IMR-90 (cell line): Measurements from ENCODE around the gene PLXDC2. TPM values are rescaled to one million over a fixed set of nuclear protein-coding genes. Genes with fewer than 3 reads are reported as not detected.

ENCODE experiments used
- ATAC-seq: fragments of 200-7000 bp; cut with Tn5 transposase; 2 replicates; pipeline ENCODE4 v1.9.1; 2020; ENCODE audit warnings: low read depth, mild to moderate bottlenecking, moderate library complexity
- BruUV-seq: library from RNA; stranded (reverse); fragments of 400-500 nt; replicated peaks from 2 replicates; lab custom pipeline; 2021; lab: Mats Ljungman, UMichigan
- CTCF ChIA-PET: fragments of 300-600 bp; formaldehyde crosslinking; extraction: SDS; loops from one replicate; lab custom pipeline; 2021; ENCODE audit warnings: antibody characterized with exemption; lab: Yijun Ruan, JAX
- POLR2A ChIA-PET: fragments of 300-600 bp; sonication (Branson Sonifier 250); formaldehyde crosslinking; loops from one replicate; lab custom pipeline; 2022; ENCODE audit warnings: antibody characterized with exemption; ENCODE audit not compliant: unreplicated experiment; lab: Charles Lee
- DNase-seq: peaks from one replicate; pipeline ENCODE4 v3.0.0; 2013
- H2AFZ ChIP-seq: replicated peaks from 2 replicates; pipeline ENCODE3; 2013; ENCODE audit warnings: low read length, mild to moderate bottlenecking; ENCODE audit not compliant: poor library complexity
- H2AK5ac ChIP-seq: 2 replicates; pipeline ENCODE4 v1.6.1; 2013; ENCODE audit warnings: low read depth, low read length, inconsistent platforms
- H2AK9ac ChIP-seq: replicated peaks from 2 replicates; pipeline ENCODE3; 2013; ENCODE audit warnings: mild to moderate bottlenecking, low read depth, low read length, moderate library complexity; ENCODE audit not compliant: poor library complexity
- H2BK120ac ChIP-seq: 2 replicates; pipeline ENCODE4 v1.6.1; 2013; ENCODE audit warnings: low read depth, low read length, inconsistent platforms
- H2BK15ac ChIP-seq: 3 replicates; pipeline ENCODE4 v1.6.1; 2013; ENCODE audit warnings: low read depth, low read length, inconsistent platforms
- H2BK20ac ChIP-seq: 2 replicates; pipeline ENCODE4 v1.6.1; 2013; ENCODE audit warnings: low read depth, mild to moderate bottlenecking, inconsistent platforms, low read length, moderate library complexity
- H2BK5ac ChIP-seq: 2 replicates; pipeline ENCODE4 v1.6.1; 2013; ENCODE audit warnings: mild to moderate bottlenecking, low read depth, low read length, inconsistent platforms; ENCODE audit not compliant: poor library complexity, severe bottlenecking
- H3K14ac ChIP-seq: replicated peaks from 2 replicates; pipeline ENCODE4 v1.6.1; 2013; ENCODE audit warnings: low read depth, low read length, inconsistent platforms
- H3K18ac ChIP-seq: 2 replicates; pipeline ENCODE4 v1.6.1; 2013; ENCODE audit warnings: low read depth, low read length, control low read depth
- H3K23ac ChIP-seq: 2 replicates; pipeline ENCODE4 v1.6.1; 2013; ENCODE audit warnings: low read depth, low read length, inconsistent platforms
- H3K27ac ChIP-seq: 2 replicates; pipeline ENCODE4 v1.5.1; 2013; ENCODE audit warnings: mild to moderate bottlenecking, control low read depth, low read length; ENCODE audit not compliant: insufficient read depth
- H3K27me3 ChIP-seq: 2 replicates; pipeline ENCODE4 v1.6.1; 2013; ENCODE audit warnings: low read length; ENCODE audit not compliant: control insufficient read depth, insufficient read depth
- H3K36me3 ChIP-seq: 2 replicates; pipeline ENCODE4 v1.6.1; 2013; ENCODE audit warnings: low read length, mixed read lengths; ENCODE audit not compliant: control insufficient read depth, insufficient read depth
- H3K4ac ChIP-seq: 2 replicates; pipeline ENCODE4 v1.6.1; 2013; ENCODE audit warnings: low read depth, low read length, inconsistent platforms
- H3K4me1 ChIP-seq: 2 replicates; pipeline ENCODE4 v1.6.1; 2013; ENCODE audit warnings: low read length, mixed read lengths; ENCODE audit not compliant: control insufficient read depth, insufficient read depth
- H3K4me2 ChIP-seq: 2 replicates; pipeline ENCODE4 v1.6.1; 2013; ENCODE audit warnings: low read depth, mild to moderate bottlenecking, control low read depth, low read length, moderate library complexity
- H3K4me3 ChIP-seq: 2 replicates; pipeline ENCODE4 v1.5.1; 2013; ENCODE audit warnings: low read depth, mild to moderate bottlenecking, control low read depth, low read length, moderate library complexity; ENCODE audit not compliant: insufficient read depth
- H3K56ac ChIP-seq: 2 replicates; pipeline ENCODE4 v1.6.1; 2013; ENCODE audit warnings: low read length, inconsistent platforms; ENCODE audit not compliant: insufficient read depth; ENCODE audit errors: extremely low read depth
- H3K79me1 ChIP-seq, 2 experiments: 2 replicates each; pipeline ENCODE4 v1.6.1; 2013; ENCODE audit warnings: low read length in 2 of 2, inconsistent platforms in 1 of 2, low read depth in 1 of 2
- H3K9ac ChIP-seq: 2 replicates; pipeline ENCODE4 v1.6.1; 2013; ENCODE audit warnings: low read depth, low read length, control low read depth
- H3K9me1 ChIP-seq: 2 replicates; pipeline ENCODE4 v1.6.1; 2013; ENCODE audit warnings: low read length, inconsistent platforms; ENCODE audit not compliant: insufficient read depth
- H3K9me3 ChIP-seq: 2 replicates; pipeline ENCODE4 v1.6.1; 2013; ENCODE audit warnings: low read length; ENCODE audit not compliant: control insufficient read depth, insufficient read depth
- H4K20me1 ChIP-seq: 2 replicates; pipeline ENCODE4 v1.6.1; 2013; ENCODE audit warnings: low read length, inconsistent platforms; ENCODE audit not compliant: insufficient read depth
- H4K5ac ChIP-seq: 2 replicates; pipeline ENCODE4 v1.6.1; 2013; ENCODE audit warnings: mild to moderate bottlenecking, low read depth, low read length, control low read depth
- H4K8ac ChIP-seq, 2 experiments: 2 replicates each; pipeline ENCODE4 v1.6.1; 2013; ENCODE audit warnings: low read depth in 2 of 2, low read length in 2 of 2, control low read depth in 1 of 2, inconsistent platforms in 1 of 2
- H4K91ac ChIP-seq: 2 replicates; pipeline ENCODE4 v1.6.1; 2013; ENCODE audit warnings: low read depth, low read length, inconsistent platforms; ENCODE audit not compliant: insufficient read depth
- CHD1 ChIP-seq: IDR thresholded peaks from 2 replicates; pipeline ENCODE4 v1.6.1; 2012; ENCODE audit warnings: low read depth, low read length, improper control_type of control experiment
- CTCF ChIP-seq: conservative IDR thresholded peaks from 2 replicates; pipeline ENCODE4 v1.5.1; 2012; ENCODE audit warnings: mild to moderate bottlenecking, low read depth, low read length, improper control_type of control experiment
- MAFK ChIP-seq: IDR thresholded peaks from 2 replicates; pipeline ENCODE4 v1.6.1; 2012; ENCODE audit warnings: low read depth, low read length, improper control_type of control experiment
- MAZ ChIP-seq: IDR thresholded peaks from 2 replicates; pipeline ENCODE4 v1.6.1; 2012; ENCODE audit warnings: low read depth, mild to moderate bottlenecking, low read length, improper control_type of control experiment, moderate library complexity, borderline replicate concordance
- NFE2L2 ChIP-seq: fragments of 150-350 bp; IDR thresholded peaks from 2 replicates; pipeline ENCODE4 v1.6.1; 2016; ENCODE audit warnings: low read depth, mild to moderate bottlenecking, low read length
- RCOR1 ChIP-seq: IDR thresholded peaks from 2 replicates; pipeline ENCODE4 v1.6.1; 2012; ENCODE audit warnings: mild to moderate bottlenecking, low read length, improper control_type of control experiment; ENCODE audit not compliant: insufficient replicate concordance
- RFX5 ChIP-seq: IDR thresholded peaks from 2 replicates; pipeline ENCODE4 v1.8.0; 2012; ENCODE audit warnings: low read depth, mild to moderate bottlenecking, low read length, moderate library complexity
- SMC3 ChIP-seq: fragments of 150-350 bp; IDR thresholded peaks from 2 replicates; pipeline ENCODE4 v1.6.1; 2016; ENCODE audit warnings: low read depth, mild to moderate bottlenecking, antibody characterized with exemption, low read length, moderate library complexity
- WGBS, 2 experiments: methylation state at CpG; one replicate each; pipeline versions ENCODE4 v1.1.5 to v1.1.7; 2013; ENCODE audit warnings: missing lambda C conversion rate in 2 of 2; ENCODE audit not compliant: insufficient read length in 1 of 2; ENCODE audit errors: extremely low coverage in 2 of 2; 5-methylcytosine and 5-hydroxymethylcytosine counted together
- dilution Hi-C: fragments of 300-500 bp; cut with HindIII; formaldehyde crosslinking; loops from one replicate; pipeline ENCODE4 v1.14.3; 2018; ENCODE audit warnings: low sequenced_read_pairs; ENCODE audit not compliant: unreplicated experiment
- in situ Hi-C: fragments of 300-500 bp; cut with MboI; formaldehyde crosslinking; loops from 3 replicates; pipeline ENCODE4 v1.14.3; 2019; ENCODE audit warnings: low sequenced_read_pairs, inconsistent platforms, mixed read lengths
- intact Hi-C: fragments of 100-400 bp; cut with micrococcal nuclease; formaldehyde crosslinking; loops from 2 replicates; pipeline ENCODE4 v1.10.0; 2022
- polyA plus RNA-seq, 3 experiments: library from polyadenylated mRNA; depleted of rRNA; stranded (reverse); fragments of >200 nt; gene quantifications; 2 replicates each; pipeline ENCODE4 v1.2.3, GENCODE V29; 2012; ENCODE audit warnings: low replicate concordance in 1 of 3
- total RNA-seq: library from RNA; depleted of rRNA; stranded (reverse); fragments of >200 nt; gene quantifications from 2 replicates; pipeline ENCODE4 v1.2.3, GENCODE V29; 2012

PLXDC2 gene
- total and polyA plus RNA-seq, 2 of the 4 experiments (the other 2 are of a cell fraction) = 3.2 to 6.1 TPM

DNA sequence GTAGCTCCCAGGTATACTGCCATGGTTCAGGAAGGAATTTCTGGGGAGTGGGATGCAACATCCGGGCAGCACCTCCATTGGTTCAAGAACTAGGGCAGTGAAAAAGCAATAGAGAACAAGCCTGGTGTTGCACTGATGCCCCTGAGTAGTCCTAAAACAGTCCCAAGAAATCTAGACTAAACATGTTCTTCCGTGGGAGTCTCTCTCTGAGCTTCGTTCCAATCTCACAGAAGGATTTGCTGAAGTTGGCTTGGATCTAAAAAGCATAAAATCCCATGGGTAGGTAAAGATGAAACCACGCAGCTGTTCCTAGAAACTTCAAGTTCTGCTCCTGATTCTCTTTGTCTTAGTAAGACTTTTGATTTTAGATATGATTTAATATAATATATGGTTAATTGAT is 154.5 kb downstream of the PLXDC2 start:
- dilution Hi-C loops = no loop called here
- no TSS peak for BruUV-seq
- H3K9me3 ChIP-seq = no peaks in the 10 kb centered on the region

More for the DNA sequence above, 154.5 kb downstream of the PLXDC2 start:
- WGBS, 2 experiments = no CpG with 5 or more reads among the region's 4 CpGs
- Histone ChIP-seq H2BK15ac (no peak overlapping the region), H3K14ac (no peak overlapping the region), H2BK5ac (no peak overlapping the region), H3K79me1 (peaks cover 0 to 2% of the 10 kb centered on the region in 2 experiments; a peak in 1 of 4 replicates), H2AFZ (no peak overlapping the region), H2AK9ac (no peak overlapping the region), H3K27me3 (no peaks in the 10 kb centered on the region), H3K36me3 (no peaks in the 10 kb centered on the region), H3K4me2 (no peak overlapping the region), H4K91ac (no peak overlapping the region), H4K8ac (no peak overlapping the region), H3K9ac (no peak overlapping the region), H3K27ac (no peak overlapping the region), H2BK120ac (no peak overlapping the region), H3K4ac (no peak overlapping the region), H3K4me3 (no peak overlapping the region), H3K56ac (no peak overlapping the region), H2AK5ac (no peak overlapping the region), H4K5ac (no peak overlapping the region), H4K20me1 (no peaks in the 10 kb centered on the region), H3K4me1 (peaks cover 3% of the 10 kb centered on the region; the same call in 1 of the 2 replicates), H3K9me1 (peaks cover 2% of the 10 kb centered on the region; the same call in 1 of the 2 replicates), H3K23ac (no peak overlapping the region), H3K18ac (no peak overlapping the region), H2BK20ac (no peak overlapping the region)
- ChIA-PET CTCF (interaction anchor here (0.5 kb wide), 1 partner anchor 21 kb away, joined by 4 read pairs; no protein-coding TSS in a partner anchor), POLR2A (no interaction called here)
- DNase-seq (no peak), ATAC-seq (no peak)
- no peak for TF ChIP-seq MAZ
- no peak for TF ChIP-seq MAFK
- TF ChIP-seq SMC3 = no peak
- TF ChIP-seq RCOR1 = no peak
- no peak for TF ChIP-seq NFE2L2
- TF ChIP-seq RFX5 = no peak
- no peak for TF ChIP-seq CHD1
- no peak for TF ChIP-seq CTCF
- intact Hi-C loops (no loop called here), in situ Hi-C loops (no loop called here)
